HCT116 (cell line): ENCODE results near the gene PDE2A.

Experiments used
- CEBPB ChIP-seq: IDR thresholded peaks from 2 replicates; pipeline ENCODE4 v1.6.1; 2012; ENCODE audit warnings: low read depth
- CTCF ChIP-seq, 3 experiments: fragments of 200-600 bp in 1 of 3; sonication (generic) in 1 of 3; IDR thresholded peaks in 2 of 3; conservative IDR thresholded peaks in 1 of 3; 2 replicates each; pipeline ENCODE4 v1.5.1; 2012 to 2017; ENCODE audit warnings: low read depth in 2 of 3, low read length in 2 of 3, antibody characterized with exemption in 1 of 3, borderline replicate concordance in 1 of 3, control low read depth in 1 of 3, mild to moderate bottlenecking in 1 of 3, mixed read lengths in 1 of 3, mixed run types in 1 of 3, moderate library complexity in 1 of 3; ENCODE audit not compliant: insufficient read depth in 1 of 3
- EZH2 ChIP-seq: fragments of 200-600 bp; sonication (generic); IDR thresholded peaks from 2 replicates; pipeline ENCODE4 v1.6.1; 2017; ENCODE audit warnings: antibody characterized with exemption, mixed run types
- EZH2phosphoT487 ChIP-seq: fragments of 200-600 bp; IDR thresholded peaks from 2 replicates; pipeline ENCODE4 v1.6.1; 2018; ENCODE audit warnings: antibody characterized with exemption, borderline replicate concordance
- FOSL1 ChIP-seq: IDR thresholded peaks from 2 replicates; pipeline ENCODE4 v1.6.1; 2012; ENCODE audit warnings: low read depth
- MAX ChIP-seq: IDR thresholded peaks from 2 replicates; pipeline ENCODE4 v1.6.1; 2012
- POLR2A ChIP-seq: IDR thresholded peaks from 2 replicates; pipeline ENCODE4 v1.7.0; 2011; ENCODE audit warnings: borderline replicate concordance; ENCODE audit not compliant: insufficient read depth, insufficient read length; ENCODE audit errors: extremely low read depth
- POLR2AphosphoS5 ChIP-seq: IDR thresholded peaks from 2 replicates; pipeline ENCODE4 v1.6.1; 2011; ENCODE audit warnings: mild to moderate bottlenecking, low read depth, low read length, moderate library complexity
- RAD21 ChIP-seq: IDR thresholded peaks from 2 replicates; pipeline ENCODE4 v1.6.1; 2012; ENCODE audit warnings: low read depth, mild to moderate bottlenecking
- REST ChIP-seq: IDR thresholded peaks from 2 replicates; pipeline ENCODE4 v1.6.1; 2012; ENCODE audit warnings: low read depth
- SIN3A ChIP-seq: IDR thresholded peaks from 2 replicates; pipeline ENCODE4 v1.6.1; 2012; ENCODE audit warnings: low read depth
- SP1 ChIP-seq: IDR thresholded peaks from 2 replicates; pipeline ENCODE4 v1.6.1; 2012; ENCODE audit warnings: low read depth
- YY1 ChIP-seq: IDR thresholded peaks from 2 replicates; pipeline ENCODE4 v1.6.1; 2011; ENCODE audit warnings: low read length, low read depth, moderate library complexity, mild to moderate bottlenecking; ENCODE audit not compliant: insufficient replicate concordance; ENCODE audit errors: extremely low read depth

- TF ChIP-seq POLR2A (no peak), REST (no peak), CEBPB (no peak), CTCF (IDR thresholded peaks at IDR 0.05 in 2 of 3, conservative IDR thresholded peaks at IDR 0.05 in 1 of 3; ENCODE audit: borderline replicate concordance in 1 of 3, insufficient read depth in 1 of 3, low read depth in 2 of 3, low read length in 2 of 3) (no peak), SIN3A (no peak), EZH2phosphoT487 (no peak), MAX (no peak), POLR2AphosphoS5 (no peak), RAD21 (no peak), SP1 (no peak), EZH2 (no peak), FOSL1 (no peak), YY1 (no peak)
Measured at GRCh38 chr11:72720784-72721183, 46.6 kb upstream of the PDE2A start.
